ENCODE data around the gene RAB7A. TPM values are rescaled to one million over a fixed set of nuclear protein-coding genes. Genes with fewer than 3 reads are reported as not detected.

The RAB7A gene
- total and polyA plus RNA-seq, 2 experiments from 2014 or later = 89.8 to 156 TPM

GRCh38 chr3:128736601-128737000, 10.6 kb downstream of the RAB7A start:
- H3K4me2 ChIP-seq = no peak overlapping the region
- ATAC-seq (no peak), DNase-seq (ENCODE audit: low spot score) (no peak)
- H3K9me3 Mint-ChIP-seq = peaks cover under 1% of the 10 kb centered on the region
- no peak overlapping the region for H3K4me3 Mint-ChIP-seq
- H3K27me3 Mint-ChIP-seq (ENCODE audit: insufficient read depth, low read depth, poor library complexity) = no peaks in the 10 kb centered on the region
- H3F3A ChIP-seq (replicated peaks; ENCODE audit: low read depth) = 0 out of 2 replicates have a peak, but pooled peaks cover 3% of the 10 kb centered on the region
- no peak for TF ChIP-seq CTCF (conservative IDR thresholded peaks at IDR 0.05; ENCODE audit: low read depth in 2 of 2)
- no peak for TF ChIP-seq ZNF462 (CRISPR knock-in tag; IDR thresholded peaks at IDR 0.05)
- no peak for TF ChIP-seq REST (IDR thresholded peaks at IDR 0.05; ENCODE audit: unreplicated experiment)
- no peak for TF ChIP-seq EZH2 (IDR thresholded peaks at IDR 0.05; ENCODE audit: low read depth, unreplicated experiment)
- TF ChIP-seq CREB1 (CRISPR knock-in tag; IDR thresholded peaks at IDR 0.05; ENCODE audit: low read depth) = no peak
- no peak for TF ChIP-seq NANOG (IDR thresholded peaks at IDR 0.05; ENCODE audit: borderline replicate concordance)
- H2AFZ ChIP-seq = no peak overlapping the region
- H4K20me1 ChIP-seq (replicated peaks; ENCODE audit: insufficient read depth) = peaks cover 75% of the 10 kb centered on the region
- no peak overlapping the region for H3K27ac Mint-ChIP-seq
- H3K9me2 ChIP-seq (ENCODE audit: insufficient read depth) = no peaks in the 10 kb centered on the region
- peaks cover 6% of the 10 kb centered on the region for H3K36me3 ChIP-seq (ENCODE audit: insufficient read depth)
- H3K27ac ChIP-seq (ENCODE audit: low read depth) = no peak overlapping the region
- H3K4me3 ChIP-seq = no peak overlapping the region
- H3K79me2 ChIP-seq (replicated peaks; ENCODE audit: insufficient read depth) = peaks cover 100% of the 10 kb centered on the region
- H3K27me3 ChIP-seq (ENCODE audit: insufficient read depth) = no peaks in the 10 kb centered on the region
- peaks cover 2% of the 10 kb centered on the region; the same call in 1 of the 2 replicates for H3K4me1 ChIP-seq (ENCODE audit: insufficient read depth)
- H3K36me3 Mint-ChIP-seq (ENCODE audit: low read depth) = peaks cover 34% of the 10 kb centered on the region
- H3K4me1 Mint-ChIP-seq = peaks cover 22% of the 10 kb centered on the region
